ENCODE results near the gene NCK1.
"Not testable (repeated sequence)": the region's sequence is repeated elsewhere in the genome, so short reads cannot be mapped to it uniquely, and the experiment has no call there.

The NCK1 gene

DNA sequence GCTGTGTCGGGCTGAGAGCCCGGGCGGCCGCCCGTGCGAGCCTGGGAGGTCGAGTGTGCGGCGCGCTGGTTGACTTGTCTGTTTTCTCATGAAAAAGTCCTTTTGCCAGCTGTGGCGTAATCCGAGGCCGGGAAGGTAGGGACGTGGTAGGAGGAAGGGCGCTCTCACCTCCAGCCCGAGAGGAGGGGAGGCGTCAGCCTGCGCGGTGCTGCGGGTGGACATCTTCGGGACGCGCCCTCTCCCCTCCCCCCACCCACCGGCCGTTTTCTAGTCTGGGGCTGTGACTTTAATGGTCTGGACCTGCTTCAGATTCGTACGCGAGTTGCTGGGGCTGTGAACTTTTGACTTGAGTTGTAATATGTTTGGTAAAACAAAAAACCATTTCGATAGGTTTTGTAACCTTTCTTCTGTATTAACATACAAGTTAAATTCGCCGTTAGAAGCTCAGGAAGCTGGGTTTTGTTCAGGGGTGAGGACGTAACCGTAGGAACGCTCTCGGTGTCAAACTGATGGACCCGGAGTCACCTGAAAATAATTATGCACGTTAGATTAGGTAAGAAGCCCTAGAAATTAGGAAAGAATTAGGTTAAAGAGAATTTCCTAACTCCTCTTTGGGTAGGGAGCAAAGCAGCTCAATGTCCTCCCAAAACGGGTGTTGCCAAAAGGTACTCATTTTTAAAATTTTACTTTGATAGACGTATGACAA, 762 bp downstream of the NCK1 start:
- peak; percentile 27 to 61 (median 42) for DNase-seq

DNA sequence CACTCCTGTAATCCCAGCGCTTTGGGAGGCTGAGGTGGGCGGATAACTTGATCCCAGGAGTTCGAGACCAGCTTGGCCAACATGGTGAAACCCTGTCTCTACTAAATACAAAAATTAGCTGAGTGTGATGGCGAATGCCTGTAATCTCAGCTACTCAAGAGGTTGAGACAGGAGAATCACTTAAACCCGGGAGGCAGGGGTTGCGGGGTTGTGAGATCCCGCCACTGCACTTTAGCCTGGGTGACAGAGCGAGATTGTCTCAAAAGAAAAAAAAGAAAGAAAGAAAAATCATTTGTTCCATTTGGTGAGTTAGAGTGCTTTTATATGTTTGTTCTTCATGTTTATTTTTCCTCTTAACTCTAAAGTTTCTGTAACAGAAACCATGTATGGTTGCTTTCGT, 7.3 kb downstream of the NCK1 start:
- no peak for DNase-seq

DNA sequence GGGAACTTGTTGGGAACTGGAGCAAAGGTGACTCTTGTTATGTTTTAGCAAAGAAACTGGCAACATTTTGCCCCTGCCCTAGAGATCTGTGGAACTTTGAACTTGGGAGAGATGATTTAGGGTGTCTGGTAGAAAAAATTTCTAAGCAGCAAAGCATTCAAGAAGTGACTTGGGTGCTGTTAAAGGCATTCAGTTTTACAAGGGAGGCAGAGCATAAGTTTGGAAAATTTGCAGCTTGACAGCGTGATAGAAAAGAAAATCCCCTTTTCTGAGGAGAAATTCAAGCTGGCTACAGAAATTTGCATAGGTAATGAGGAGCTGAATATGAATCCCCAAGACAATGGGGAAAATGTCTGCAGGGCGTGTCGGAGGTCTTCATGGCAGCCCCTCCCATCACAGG, 10.2 kb downstream of the NCK1 start:
- not testable (repeated sequence) for DNase-seq

DNA sequence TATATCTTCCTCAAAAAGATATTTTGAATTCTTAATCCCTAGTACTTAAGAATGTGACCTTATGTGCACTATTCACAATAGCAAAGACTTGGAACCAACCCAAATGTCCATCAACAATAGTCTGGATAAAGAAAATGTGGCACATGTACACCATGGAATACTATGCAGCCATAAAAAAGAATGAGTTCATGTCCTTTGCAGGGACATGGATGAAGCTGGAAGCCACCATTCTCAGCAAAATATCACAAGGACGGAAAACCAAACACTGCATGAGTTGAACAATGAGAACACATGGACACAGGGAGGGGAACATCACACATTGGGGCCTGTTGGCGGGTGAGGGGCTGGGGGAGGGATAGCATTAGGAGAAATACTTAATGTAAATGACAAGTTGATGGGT, 17.5 kb downstream of the NCK1 start:
- DNase-seq: not testable (repeated sequence)

DNA sequence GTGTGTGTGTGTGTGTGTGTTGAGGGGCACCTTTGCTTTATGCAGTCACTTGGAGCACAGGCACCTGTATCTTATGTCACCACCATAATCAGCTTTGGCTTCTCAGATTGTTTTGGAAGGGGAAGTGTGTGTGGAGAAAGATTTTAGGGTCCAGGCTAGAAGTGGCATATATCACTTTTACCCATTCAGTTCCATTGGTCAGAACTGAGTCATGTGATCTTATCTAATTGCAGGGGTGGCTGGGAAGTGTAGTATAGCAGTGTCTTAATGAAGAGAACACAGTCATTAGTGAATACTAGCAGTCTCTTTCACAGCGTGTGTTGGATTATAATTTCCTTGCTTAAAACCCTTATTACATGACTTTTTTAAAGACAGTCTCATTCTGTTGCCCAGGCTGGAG, 20.6 kb downstream of the NCK1 start:
- DNase-seq: no peak

DNA sequence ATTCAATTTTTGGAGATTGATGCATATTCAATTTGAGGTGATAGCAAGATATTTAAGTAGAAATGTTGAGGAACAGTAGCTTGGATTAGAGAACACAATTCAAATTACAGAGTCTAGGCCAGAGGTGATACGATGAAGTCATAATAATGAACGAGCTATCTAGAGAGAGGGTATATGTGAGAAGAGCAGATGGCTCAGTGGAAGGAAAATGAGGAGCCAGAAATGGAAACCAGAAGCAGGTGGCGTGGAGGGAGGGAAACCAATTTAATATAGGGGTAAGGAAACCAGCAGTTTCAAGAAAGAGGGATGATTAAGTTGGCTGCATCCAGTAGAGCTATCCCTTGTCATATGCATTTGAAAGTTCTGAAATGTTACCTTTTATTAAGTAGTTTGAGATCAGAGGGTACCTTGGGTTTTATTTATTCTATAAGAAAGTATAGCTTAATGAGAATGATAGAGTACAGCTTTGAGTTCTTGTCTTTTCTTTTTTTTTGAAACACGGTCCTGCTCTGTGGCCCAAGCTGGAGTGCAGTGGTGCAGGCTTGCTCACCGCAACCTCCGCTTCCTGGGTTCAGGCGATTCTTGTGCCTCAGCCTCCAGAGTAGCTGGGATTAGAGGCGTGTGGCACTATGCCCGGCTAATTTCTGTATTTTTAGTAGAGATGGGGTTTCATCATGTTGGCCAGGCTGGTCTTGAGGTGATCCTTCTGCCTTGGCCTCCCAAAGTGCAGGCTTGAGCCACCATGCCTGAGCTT, 22.1 kb downstream of the NCK1 start:
- no peak for DNase-seq

DNA sequence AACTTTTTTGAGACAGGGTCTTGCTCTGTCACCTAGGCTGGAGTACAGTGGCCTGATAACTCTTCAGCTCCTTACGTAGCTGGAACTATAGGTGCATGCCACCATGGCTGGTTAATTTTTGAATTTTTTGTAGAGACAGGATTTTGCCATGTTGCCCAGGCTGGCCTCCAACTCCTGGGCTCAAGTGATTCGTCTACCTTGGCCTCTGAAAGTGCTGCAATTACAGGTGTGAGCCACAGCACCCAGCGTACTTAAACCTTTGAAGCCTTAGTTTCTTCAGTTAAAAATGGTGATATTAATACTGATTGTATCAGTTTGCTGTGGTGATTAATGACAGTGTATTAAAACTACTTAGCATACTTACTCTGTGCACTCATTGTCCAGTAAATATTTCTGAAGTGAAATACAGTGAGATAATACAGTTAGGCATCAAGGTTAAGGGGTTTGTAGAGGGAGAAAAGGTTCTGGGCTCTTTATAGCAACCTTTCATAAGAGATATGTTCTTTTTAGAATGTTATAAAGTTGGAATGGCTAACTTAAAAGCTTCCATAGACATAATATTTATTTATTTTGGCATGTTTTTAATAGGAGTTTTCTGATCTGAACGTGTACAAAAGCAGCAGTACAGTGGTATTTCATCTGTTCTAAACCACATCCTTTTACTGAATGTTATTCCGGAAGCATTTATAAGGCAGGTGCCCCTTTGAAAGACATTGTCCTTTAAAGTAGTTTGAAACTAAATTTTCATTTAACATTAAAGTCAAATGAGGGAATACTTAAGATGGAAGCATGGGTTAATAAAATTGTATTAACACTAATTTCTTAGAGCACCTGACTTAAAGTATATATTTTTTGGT, 23.6 kb downstream of the NCK1 start:
- no peak for DNase-seq

DNA sequence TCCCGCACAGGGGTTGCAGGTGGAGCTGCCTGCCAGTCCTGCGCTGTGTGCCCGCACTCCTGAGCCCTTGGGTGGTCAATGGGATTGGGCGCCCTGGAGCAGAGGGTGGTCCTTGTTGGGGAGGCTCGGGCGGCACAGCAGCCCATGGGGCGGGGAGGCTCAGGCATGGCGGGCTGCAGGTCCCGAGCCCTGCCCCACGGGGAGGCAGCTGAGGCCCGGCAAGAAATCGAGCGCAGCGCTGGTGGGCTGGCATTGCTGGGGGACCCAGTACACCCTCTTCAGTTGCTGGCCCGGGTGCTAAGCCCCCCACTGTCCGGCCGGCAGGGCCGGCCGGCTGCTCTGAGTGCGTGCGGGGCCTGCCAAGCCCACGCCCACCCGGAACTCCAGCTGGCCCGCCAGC, 27.9 kb downstream of the NCK1 start:
- DNase-seq: no peak

DNA sequence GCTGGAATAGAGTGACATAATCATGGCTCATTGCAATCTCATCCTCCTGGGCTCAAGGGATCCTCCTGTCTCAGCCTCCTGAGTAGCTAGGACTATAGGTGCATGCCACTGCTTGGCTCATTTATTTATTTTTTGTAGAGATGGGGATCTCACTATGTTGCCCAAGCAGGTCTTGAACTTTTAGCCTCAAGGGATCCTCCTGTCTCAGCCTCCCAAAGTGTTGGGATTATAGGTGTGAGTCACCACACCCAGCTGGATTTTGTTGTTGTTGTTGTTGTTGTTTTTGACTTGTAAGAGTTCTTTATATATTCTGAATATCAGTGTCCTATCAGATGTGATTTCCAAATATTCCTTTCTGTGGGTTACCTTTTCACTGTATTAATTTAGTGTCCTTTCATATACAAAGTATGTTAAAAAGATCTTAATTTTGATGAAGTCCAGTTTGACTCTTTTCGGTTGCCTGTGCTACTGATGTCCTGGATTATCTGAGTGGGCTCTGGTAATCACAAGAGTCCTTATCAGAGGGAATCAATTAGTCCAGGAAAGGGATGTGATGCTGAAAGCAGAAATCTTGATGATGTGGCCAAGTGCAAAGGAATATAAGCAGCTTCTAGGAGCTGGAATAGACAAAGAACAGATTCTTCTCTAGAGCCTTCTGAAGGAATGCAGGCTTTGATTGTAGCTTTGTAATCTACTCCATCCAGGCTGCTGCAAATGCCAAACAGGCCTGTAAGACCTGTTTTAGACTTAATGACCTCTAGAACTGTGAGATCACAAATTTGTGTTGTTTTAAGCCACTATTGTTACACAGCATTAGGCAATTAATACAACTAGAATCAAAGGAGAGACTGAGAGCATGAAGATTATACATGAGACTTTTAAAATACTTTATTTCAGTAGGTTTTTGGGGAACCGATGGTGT, 30.2 kb downstream of the NCK1 start:
- no peak for DNase-seq

DNA sequence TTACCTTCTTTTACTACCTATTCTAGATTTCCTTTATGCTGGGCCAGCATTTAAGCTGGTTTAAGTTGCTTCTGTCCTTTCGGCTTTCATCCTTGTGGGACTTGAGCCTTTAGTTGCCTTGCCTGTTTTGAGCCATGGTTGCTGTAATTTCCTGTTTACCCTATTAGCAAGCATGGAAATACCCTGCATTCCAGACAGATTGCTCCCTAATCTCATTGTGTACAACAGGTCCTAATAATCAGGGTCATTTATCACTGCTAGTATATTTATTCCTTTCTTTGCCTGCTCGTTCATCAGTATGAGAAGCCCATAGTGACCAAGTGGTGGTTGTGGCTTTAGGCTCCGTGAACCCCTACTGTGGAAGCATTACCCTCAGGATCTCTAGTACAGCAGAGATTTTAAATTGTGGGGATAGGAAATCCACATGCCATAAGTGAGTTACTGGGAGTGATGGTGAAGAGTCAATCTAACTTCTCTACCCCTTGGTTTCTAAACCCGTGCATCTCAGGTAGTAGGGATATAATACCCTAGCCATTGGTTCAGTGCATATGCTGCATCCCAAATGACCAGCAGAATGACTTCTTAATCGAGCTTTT, 31.9 kb downstream of the NCK1 start:
- DNase-seq: no peak

DNA sequence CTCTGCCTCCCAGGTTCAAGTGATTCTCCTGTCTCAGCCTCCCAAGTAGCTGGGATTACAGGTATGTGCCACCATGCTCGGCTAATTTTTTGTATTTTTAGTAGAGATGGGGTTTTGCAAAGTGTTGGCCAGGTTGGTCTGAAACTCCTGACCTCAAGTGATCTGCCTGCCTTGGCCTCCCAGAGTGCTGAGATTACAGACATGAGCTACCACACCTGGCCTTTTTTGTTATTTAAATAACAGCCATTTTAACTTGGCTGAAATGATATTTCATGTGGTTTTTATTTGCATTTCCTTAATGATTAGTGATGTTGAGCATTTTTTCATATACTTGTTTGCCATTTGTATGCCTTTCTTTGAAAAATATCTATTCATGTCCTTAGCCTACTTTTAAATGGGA, 35.2 kb downstream of the NCK1 start:
- not testable (repeated sequence) for DNase-seq

DNA sequence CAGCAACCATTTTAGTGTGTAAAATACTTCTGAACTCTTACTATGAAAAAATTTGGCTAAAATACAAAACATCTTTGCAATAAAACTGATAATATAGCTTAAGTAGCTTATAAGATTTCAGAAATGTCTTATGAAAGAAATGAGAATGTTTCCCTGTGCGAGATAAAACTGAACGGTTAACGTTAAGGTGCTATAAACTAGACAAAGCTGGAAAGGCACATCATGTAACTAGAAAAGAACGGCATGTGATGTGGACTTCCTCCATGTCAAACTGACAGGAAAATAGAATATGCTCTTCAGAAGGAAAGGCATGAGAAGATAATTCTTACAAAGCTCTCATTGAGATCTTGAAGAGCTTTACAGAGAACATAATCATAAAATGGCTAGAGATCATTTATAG, 36.5 kb downstream of the NCK1 start:
- DNase-seq: peak in 1 of 4 experiments; percentile 12

DNA sequence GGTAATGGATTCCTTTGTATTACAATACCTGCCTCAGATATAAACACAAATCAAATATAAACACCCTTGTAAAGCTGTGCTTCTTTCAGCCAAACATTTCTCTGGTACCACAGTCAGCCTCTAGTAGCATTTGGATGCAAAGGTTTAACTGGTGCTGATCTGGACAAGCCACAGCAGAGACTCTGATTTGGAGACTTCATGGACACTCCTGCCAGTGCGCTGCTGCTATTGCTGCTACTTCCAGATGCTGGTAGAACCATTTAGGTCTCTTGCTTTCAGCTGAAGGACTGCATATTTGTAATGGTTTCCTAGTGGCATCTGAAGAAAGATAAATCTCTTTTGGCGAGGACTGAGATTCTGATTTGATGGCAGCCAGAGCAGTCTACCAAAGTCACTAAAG, 36.9 kb downstream of the NCK1 start:
- no peak for DNase-seq

DNA sequence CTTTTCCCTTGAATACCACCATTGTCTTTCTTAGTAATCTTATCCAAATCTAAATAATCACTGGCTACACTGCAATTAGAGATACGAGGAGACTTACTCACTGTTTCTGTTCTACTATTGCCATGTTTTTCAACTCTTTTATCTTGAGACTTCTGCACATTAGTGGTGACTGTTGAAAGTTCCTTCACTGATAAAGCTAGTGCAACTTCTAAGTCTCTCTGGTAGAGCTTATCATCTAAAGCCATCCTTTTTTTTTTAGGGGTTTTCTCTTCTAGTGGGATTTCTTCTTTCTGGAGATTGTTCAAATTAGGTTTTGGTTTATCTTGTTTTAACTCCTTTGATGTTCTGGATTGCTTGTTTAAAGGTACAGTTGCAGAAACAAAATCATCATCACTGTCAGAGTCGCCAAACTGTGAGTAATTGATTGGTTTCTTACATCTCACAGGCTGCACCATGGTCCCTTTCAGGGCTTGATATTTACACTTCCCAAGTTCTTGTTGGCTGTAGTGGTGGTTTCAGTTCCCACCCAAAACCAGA, 37.7 kb downstream of the NCK1 start:
- DNase-seq: peak in 1 of 4 experiments; percentile 16

DNA sequence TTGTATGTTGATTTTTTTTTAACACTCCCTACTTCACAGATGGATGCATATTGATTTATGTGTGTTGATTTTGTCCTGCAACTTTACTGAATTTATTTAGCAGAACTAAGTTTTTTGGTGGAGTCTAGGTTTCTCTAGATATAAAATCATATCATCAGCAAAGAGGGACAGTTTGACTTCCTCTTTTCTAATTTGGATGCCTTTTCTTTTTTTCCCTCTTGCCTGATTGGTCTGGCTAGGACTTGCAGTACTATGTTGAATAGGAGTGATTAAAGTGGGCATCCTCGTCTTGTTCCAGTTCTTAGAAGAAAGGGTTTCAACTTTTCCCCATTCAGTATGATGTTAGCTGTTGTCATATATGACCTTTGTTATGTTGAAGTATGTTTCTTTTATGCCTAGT, 38.7 kb downstream of the NCK1 start:
- DNase-seq: peak in 2 of 4 experiments; percentile 47 to 54

DNA sequence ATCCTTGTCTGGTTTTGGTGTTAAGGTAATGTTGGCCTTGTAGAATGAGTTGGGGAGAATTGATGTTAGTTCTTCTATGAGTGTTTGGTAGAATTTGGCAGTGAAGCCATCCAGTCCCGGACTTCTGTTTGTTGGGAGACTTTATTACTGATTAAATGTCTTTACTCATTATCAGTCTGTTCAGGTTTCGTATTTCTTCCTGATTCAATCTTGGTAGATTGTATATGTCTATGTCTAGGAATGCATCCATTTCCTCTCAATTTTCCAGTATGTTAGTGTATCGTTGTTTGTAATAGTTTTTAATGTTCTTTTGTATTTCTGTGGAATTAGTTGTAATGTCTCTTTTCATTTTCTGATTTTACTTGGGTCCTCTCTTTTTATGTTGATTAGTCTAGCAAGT, 39.4 kb downstream of the NCK1 start:
- DNase-seq: no peak

DNA sequence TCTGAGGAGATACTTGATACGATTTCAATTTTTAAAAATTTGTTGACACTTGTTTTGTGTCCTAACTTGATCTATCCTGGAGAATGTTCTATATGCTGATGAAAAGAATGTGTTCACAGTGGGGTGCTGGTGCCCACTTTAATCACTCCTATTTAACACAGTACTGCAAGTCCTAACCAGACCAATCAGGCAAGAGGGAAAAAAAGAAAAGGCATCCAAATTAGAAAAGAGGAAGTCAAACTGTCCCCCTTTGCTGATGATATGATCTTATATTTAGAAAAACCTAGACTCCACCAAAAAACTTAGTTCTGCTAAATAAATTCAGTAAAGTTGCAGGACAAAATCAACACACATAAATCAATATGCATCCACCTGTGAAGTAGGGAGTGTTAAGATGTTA, 40.5 kb downstream of the NCK1 start:
- DNase-seq: peak in 2 of 4 experiments; percentile 33 to 34

DNA sequence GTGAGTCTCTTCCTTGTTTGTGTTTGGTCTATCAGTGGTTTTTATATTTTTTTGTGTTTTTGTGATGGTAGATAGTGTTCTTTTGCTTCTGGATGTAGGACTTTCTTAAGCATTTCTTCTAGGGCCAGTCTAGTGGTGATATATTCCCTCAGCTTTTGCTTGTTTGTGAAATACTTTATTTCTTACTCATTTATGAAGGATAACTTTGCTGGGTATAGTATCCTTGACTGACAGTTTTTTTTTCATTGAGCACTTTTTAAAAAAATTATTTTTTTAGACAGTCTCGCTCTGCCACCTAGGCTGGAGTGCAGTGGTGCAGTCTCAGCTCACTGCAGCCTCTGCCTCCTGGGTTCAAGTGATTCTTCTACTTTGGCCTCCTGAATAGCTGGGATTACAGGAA, 41.9 kb downstream of the NCK1 start:
- DNase-seq: no peak

DNA sequence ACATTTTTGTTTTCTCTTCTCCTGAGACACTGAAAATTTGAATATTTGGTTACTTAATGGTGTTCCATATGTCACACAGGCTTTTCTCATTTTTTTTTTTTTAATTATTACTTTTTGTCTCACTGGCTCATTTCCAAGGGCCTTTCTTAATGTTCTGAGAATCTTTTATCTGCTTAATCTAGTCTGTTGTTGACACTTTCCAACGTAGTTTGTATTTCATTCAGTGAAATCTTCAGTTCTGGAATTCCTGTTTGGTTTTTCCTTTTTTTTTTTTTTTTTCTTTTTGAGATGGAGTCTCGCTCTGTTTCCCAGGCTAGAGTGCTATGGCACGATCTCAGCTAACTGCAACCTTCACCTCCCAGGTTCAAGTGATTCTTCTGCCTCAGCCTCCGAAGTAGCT, 42.7 kb downstream of the NCK1 start:
- no peak for DNase-seq

DNA sequence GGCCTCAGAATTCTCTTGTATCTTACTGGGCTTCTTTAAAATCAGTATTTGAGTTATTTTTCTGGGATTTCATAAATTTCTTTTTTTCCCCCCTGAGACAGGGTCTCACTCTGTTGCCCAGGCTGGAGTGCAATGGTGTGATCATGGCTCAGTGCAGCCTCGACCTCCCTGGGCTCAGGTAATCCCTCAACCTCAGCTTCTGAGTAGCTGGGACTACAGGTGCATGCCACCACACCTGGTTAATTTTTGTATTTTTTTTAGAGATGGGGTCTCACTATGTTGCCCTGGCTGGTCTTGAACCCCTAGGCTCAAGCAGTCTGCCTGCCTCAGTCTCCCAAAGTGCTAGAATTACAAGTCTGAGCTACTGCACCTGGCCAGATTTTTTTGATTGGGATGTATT, 43.5 kb downstream of the NCK1 start:
- no peak for DNase-seq

DNA sequence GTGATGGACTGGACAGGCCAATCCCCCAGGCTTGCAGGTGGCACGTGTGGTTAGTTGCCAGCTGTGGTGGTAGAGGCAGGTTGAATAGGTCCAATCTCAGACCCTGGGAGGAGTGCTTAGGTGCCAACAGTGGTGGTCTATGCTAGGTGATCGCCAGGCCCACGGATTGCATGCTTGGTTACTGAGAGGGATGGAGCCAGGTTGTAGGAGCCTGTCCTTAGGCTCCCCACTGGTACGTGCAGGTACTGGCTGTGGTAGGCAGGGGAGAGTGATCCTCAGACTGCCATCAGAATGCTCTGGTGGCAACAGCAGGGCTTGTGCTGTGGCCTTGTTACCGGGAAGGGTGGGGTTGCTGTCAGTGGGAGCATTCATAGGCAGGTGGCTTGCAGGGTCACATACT, 44.7 kb downstream of the NCK1 start:
- DNase-seq: no peak

DNA sequence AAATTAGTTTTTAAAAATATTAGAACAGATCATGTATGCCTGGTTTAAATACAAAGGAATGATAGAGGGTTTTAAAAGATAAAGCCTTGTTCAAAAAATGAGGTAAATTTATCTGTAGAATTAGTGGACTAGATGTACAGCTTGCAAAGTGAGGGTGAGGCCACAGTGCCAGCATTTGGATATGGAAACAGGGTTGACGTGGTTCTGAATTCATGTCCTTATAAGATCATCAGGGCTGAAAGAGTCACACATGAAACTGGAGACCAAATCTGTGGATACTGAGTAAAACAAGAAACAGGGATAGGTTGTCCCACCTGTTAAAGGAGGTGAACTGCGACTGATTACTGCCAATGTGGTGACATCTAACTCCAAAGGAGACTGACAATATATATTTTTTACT, 46.3 kb downstream of the NCK1 start:
- no peak for DNase-seq

Data from suppressor macrophage (primary cell).